ENCODE results near the gene HDAC5.

DNA sequence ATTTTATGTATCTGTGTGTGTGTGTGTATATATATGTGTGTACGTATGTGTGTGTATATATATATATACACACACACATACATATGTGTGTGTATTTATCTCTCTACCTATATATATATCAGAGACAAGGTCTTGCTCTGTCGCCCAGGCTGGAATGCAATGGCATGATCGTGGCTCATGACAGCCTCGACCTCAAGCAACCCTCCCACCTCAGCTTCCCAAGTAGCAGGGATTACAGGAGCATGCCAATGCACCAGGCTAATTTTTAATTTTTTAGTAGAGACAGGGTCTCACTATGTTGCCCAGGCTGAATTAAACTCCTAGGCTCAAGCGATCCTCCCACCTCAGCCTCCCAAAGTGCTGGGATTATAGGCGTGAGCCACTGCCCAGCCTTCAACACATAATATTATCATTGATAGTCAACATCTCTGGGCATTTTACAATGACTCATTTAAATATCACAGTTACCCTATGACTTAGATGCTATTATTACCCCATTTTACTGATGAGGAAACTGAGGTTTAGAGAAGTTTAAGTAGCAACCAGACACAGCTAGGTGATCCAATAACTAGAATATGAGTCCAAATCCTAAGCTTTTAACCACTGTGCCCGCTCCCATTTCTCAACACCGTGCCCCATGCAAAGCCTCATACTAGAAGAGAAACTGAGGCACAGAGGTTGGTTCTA is 28.6 kb downstream of the HDAC5 start:
- TF ChIP-seq, protein P1, sequence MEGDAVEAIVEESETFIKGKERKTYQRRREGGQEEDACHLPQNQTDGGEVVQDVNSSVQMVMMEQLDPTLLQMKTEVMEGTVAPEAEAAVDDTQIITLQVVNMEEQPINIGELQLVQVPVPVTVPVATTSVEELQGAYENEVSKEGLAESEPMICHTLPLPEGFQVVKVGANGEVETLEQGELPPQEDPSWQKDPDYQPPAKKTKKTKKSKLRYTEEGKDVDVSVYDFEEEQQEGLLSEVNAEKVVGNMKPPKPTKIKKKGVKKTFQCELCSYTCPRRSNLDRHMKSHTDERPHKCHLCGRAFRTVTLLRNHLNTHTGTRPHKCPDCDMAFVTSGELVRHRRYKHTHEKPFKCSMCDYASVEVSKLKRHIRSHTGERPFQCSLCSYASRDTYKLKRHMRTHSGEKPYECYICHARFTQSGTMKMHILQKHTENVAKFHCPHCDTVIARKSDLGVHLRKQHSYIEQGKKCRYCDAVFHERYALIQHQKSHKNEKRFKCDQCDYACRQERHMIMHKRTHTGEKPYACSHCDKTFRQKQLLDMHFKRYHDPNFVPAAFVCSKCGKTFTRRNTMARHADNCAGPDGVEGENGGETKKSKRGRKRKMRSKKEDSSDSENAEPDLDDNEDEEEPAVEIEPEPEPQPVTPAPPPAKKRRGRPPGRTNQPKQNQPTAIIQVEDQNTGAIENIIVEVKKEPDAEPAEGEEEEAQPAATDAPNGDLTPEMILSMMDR (IDR thresholded peaks at IDR 0.05), result no peak
- TF ChIP-seq POLR2AphosphoS5 (IDR thresholded peaks at IDR 0.05; ENCODE audit: insufficient read depth in 1 of 2, low read depth in 1 of 2), result no peak
